IMR-90 (cell line): Measurements from ENCODE around the gene MYBPHL.

Experiments
- CEBPB ChIP-seq: IDR thresholded peaks from 2 replicates; pipeline ENCODE4 v1.6.1; 2012; ENCODE audit warnings: low read depth, low read length, improper control_type of control experiment
- CTCF ChIP-seq: conservative IDR thresholded peaks from 2 replicates; pipeline ENCODE4 v1.5.1; 2012; ENCODE audit warnings: mild to moderate bottlenecking, low read depth, low read length, improper control_type of control experiment
- ELK1 ChIP-seq: fragments of 150-350 bp; IDR thresholded peaks from 2 replicates; pipeline ENCODE4 v1.6.1; 2016; ENCODE audit warnings: low read depth, mild to moderate bottlenecking, low read length, moderate library complexity, borderline replicate concordance
- POLR2A ChIP-seq: IDR thresholded peaks from 2 replicates; pipeline ENCODE4 v1.6.1; 2012; ENCODE audit warnings: mild to moderate bottlenecking, low read depth, low read length
- RCOR1 ChIP-seq: IDR thresholded peaks from 2 replicates; pipeline ENCODE4 v1.6.1; 2012; ENCODE audit warnings: mild to moderate bottlenecking, low read length, improper control_type of control experiment; ENCODE audit not compliant: insufficient replicate concordance
- RFX5 ChIP-seq: IDR thresholded peaks from 2 replicates; pipeline ENCODE4 v1.8.0; 2012; ENCODE audit warnings: low read depth, mild to moderate bottlenecking, low read length, moderate library complexity
- SMC3 ChIP-seq: fragments of 150-350 bp; IDR thresholded peaks from 2 replicates; pipeline ENCODE4 v1.6.1; 2016; ENCODE audit warnings: low read depth, mild to moderate bottlenecking, antibody characterized with exemption, low read length, moderate library complexity
- USF2 ChIP-seq: fragments of 150-350 bp; IDR thresholded peaks from 2 replicates; pipeline ENCODE4 v1.6.1; 2017; ENCODE audit warnings: mild to moderate bottlenecking, antibody characterized with exemption, low read length, low read depth

- no peak for TF ChIP-seq CTCF
- TF ChIP-seq USF2, result no peak
- TF ChIP-seq RCOR1, result no peak
- no peak for TF ChIP-seq POLR2A
- TF ChIP-seq ELK1, result no peak
- TF ChIP-seq CEBPB, result no peak
- TF ChIP-seq RFX5, result no peak
- no peak for TF ChIP-seq SMC3
Measured at GRCh38 chr1:109263234-109263596, 43.6 kb downstream of the MYBPHL start.
